Esophagus muscularis mucosa (tissue), 4 donors: Measurements from ENCODE around the gene TUT7.

Experiments
- CTCF ChIP-seq, 3 experiments: fragments of 200-600 bp in 2 of 3; fragments of 450-650 bp in 1 of 3; sonication (generic) in 2 of 3; IDR thresholded peaks; one replicate each; pipeline ENCODE4 v1.5.1; 2017 to 2019; ENCODE audit warnings: antibody characterized with exemption in 3 of 3, mild to moderate bottlenecking in 2 of 3, moderate library complexity in 1 of 3
- EP300 ChIP-seq: sonication (generic); formaldehyde crosslinking; IDR thresholded peaks from one replicate; pipeline ENCODE4 v1.6.1; 2017; ENCODE audit warnings: antibody characterized with exemption
- POLR2A ChIP-seq: fragments of 450-650 bp; IDR thresholded peaks from one replicate; pipeline ENCODE4 v1.6.1; 2017; ENCODE audit warnings: antibody characterized with exemption, moderate library complexity, mild to moderate bottlenecking, low read depth
- POLR2AphosphoS5 ChIP-seq, 2 donors: sonication (generic); formaldehyde crosslinking; IDR thresholded peaks; one replicate each; pipeline ENCODE4 v1.6.1; 2017; ENCODE audit warnings: antibody characterized with exemption in 2 of 2

- no peak for TF ChIP-seq CTCF (IDR thresholded peaks at IDR 0.05)
- no peak for TF ChIP-seq POLR2A
- TF ChIP-seq EP300: no peak
- TF ChIP-seq POLR2AphosphoS5 (IDR thresholded peaks at IDR 0.05): no peak
These were observed 39.1 kb downstream of the TUT7 start for GRCh38 chr9:86315078-86315477.
